Measurements from ENCODE around the gene TRAPPC10. TPM values are rescaled to one million over a fixed set of nuclear protein-coding genes. Genes with fewer than 3 reads are reported as not detected.
A peak's percentile ranks its signal among the peaks of the same experiment; 100 is the strongest.

Gene TRAPPC10
- total RNA-seq, 1 experiment from 2014 or later: 32.9 TPM

DNA sequence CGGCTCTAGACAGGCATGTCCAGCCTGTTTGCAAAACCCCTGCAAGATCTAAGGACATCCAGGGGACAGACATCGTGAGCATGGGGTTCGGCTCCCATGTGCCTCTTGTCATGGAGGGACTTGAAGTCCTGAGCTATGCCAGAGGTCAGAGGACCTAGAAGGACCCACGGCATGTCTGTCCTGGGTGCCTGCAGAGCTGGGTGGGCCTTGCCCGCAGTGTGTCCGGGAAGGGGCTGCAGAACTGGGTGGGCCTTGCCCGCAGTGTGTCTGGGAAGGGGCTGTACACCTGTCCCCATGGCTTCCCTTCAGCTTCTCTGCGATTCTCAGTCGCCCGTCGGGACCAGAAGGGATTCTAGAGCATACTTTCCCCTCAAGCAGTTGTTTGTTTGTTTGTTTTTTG lies 20.0 kb upstream of the TRAPPC10 start:
- no peak overlapping the region for H4K5ac ChIP-seq (ENCODE audit: insufficient read length, low read depth, low read length)

More for the DNA sequence above, 20.0 kb upstream of the TRAPPC10 start:
- no peak overlapping the region for H3K14ac ChIP-seq (ENCODE audit: insufficient read depth, low read length)
- H2AFZ ChIP-seq (ENCODE audit: low read length): no peak overlapping the region
- H3K4me1 ChIP-seq (ENCODE audit: insufficient read depth, low read length): no peaks in the 10 kb centered on the region
- H4K91ac ChIP-seq (ENCODE audit: insufficient read length, low read depth, low read length): no peak overlapping the region
- no peak overlapping the region for H2BK15ac ChIP-seq (ENCODE audit: low read depth, low read length)
- Mint-ChIP-seq H3K27ac (peak overlapping the region in 1 of 3 experiments; percentile 48; a peak in 1 of 7 replicates), H3K9me3 (no peaks in the 10 kb centered on the region), H3K4me3 (no peak overlapping the region), H3K36me3 (ENCODE audit: insufficient read depth in 1 of 3, low read depth in 3 of 3) (no peaks in the 10 kb centered on the region), H3K27me3 (ENCODE audit: low read depth) (no peaks in the 10 kb centered on the region; the same call in 1 of the 2 replicates), H3K4me1 (no peaks in the 10 kb centered on the region)
- no peak overlapping the region for H2BK12ac ChIP-seq (ENCODE audit: insufficient read length, low read depth, low read length)
- DNase-seq: no peak
- no CpG with 5 or more reads among the region's 11 CpGs for WGBS (ENCODE audit: extremely low coverage, insufficient read length, low lambda C conversion rate)
- no peaks in the 10 kb centered on the region for H3K27me3 ChIP-seq (ENCODE audit: insufficient read depth, low read length)
- no peak overlapping the region for H3K4ac ChIP-seq (ENCODE audit: low read depth, low read length)
- H3K9ac ChIP-seq (ENCODE audit: extremely low read depth, insufficient read length, low read length): no peak overlapping the region
- no peaks in the 10 kb centered on the region for H3K79me1 ChIP-seq (ENCODE audit: insufficient read depth, low read depth, low read length, poor library complexity, severe bottlenecking)
- no peaks in the 10 kb centered on the region for H3K79me2 ChIP-seq (ENCODE audit: insufficient read depth, low read length)
- no peak overlapping the region for H3K23ac ChIP-seq (ENCODE audit: insufficient read length, low read depth, low read length)
- H3K56ac ChIP-seq (ENCODE audit: insufficient read length, low read depth, low read length): no peak overlapping the region
- no peak overlapping the region for H3K18ac ChIP-seq (ENCODE audit: insufficient read length, low read depth, low read length)
- no peak overlapping the region for H2BK120ac ChIP-seq (ENCODE audit: low read depth, low read length, poor library complexity, severe bottlenecking)
- no peak overlapping the region for H3K4me2 ChIP-seq (ENCODE audit: insufficient read depth, insufficient read length, low read length)
- no peaks in the 10 kb centered on the region for H4K20me1 ChIP-seq (ENCODE audit: control insufficient read depth, insufficient read depth, insufficient read length)
- TF ChIP-seq, protein P1, sequence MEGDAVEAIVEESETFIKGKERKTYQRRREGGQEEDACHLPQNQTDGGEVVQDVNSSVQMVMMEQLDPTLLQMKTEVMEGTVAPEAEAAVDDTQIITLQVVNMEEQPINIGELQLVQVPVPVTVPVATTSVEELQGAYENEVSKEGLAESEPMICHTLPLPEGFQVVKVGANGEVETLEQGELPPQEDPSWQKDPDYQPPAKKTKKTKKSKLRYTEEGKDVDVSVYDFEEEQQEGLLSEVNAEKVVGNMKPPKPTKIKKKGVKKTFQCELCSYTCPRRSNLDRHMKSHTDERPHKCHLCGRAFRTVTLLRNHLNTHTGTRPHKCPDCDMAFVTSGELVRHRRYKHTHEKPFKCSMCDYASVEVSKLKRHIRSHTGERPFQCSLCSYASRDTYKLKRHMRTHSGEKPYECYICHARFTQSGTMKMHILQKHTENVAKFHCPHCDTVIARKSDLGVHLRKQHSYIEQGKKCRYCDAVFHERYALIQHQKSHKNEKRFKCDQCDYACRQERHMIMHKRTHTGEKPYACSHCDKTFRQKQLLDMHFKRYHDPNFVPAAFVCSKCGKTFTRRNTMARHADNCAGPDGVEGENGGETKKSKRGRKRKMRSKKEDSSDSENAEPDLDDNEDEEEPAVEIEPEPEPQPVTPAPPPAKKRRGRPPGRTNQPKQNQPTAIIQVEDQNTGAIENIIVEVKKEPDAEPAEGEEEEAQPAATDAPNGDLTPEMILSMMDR (conservative IDR thresholded peaks at IDR 0.05): no peak
- no peak overlapping the region for H3K27ac ChIP-seq (ENCODE audit: insufficient read length, low read depth, low read length)
- H3K9me3 ChIP-seq (ENCODE audit: control insufficient read depth, low read depth, low read length): no peaks in the 10 kb centered on the region
- no peak overlapping the region for H3T11ph ChIP-seq (ENCODE audit: low read length)
- no peak overlapping the region for H2AK5ac ChIP-seq (ENCODE audit: insufficient read length, low read length)
- H4K8ac ChIP-seq (replicated peaks; ENCODE audit: insufficient read length, low read depth, low read length): no peak overlapping the region
- no peak overlapping the region for H2BK20ac ChIP-seq (ENCODE audit: low read depth, low read length, poor library complexity, severe bottlenecking)
- H2BK5ac ChIP-seq (ENCODE audit: insufficient read length, low read length): no peak overlapping the region
- H3K23me2 ChIP-seq (ENCODE audit: insufficient read length, low read depth, low read length, poor library complexity, severe bottlenecking): no peaks in the 10 kb centered on the region

All from H9 (cell line).